GDM1 (cell line): Measurements from ENCODE around the gene CDH8.
A peak's percentile ranks its signal among the peaks of the same experiment; 100 is the strongest.
"Not testable (repeated sequence)": the region's sequence is repeated elsewhere in the genome, so short reads cannot be mapped to it uniquely, and the experiment has no call there.

Experiments
- DNase-seq: peaks from one replicate; lab custom pipeline; 2025; lab: John Stamatoyannopoulos, UW

CDH8 gene

GRCh38 chr16:61934601-61935000 is 101.6 kb downstream of the CDH8 start:
- no peak for DNase-seq

GRCh38 chr16:61929776-61930175 is 106.5 kb downstream of the CDH8 start:
- no peak for DNase-seq

GRCh38 chr16:61926766-61927165 is 109.5 kb downstream of the CDH8 start:
- DNase-seq, result no peak

- no peak for DNase-seq
Measured at GRCh38 chr16:61923629-61924028, 112.6 kb downstream of the CDH8 start.

GRCh38 chr16:61921373-61921772 is 114.9 kb downstream of the CDH8 start:
- no peak for DNase-seq

- DNase-seq, result not testable (repeated sequence)
Measured at GRCh38 chr16:61917865-61918826, 118.1 kb downstream of the CDH8 start.

- DNase-seq, result no peak
Measured at GRCh38 chr16:61915569-61915968, 120.7 kb downstream of the CDH8 start.

GRCh38 chr16:61909074-61909473 is 127.2 kb downstream of the CDH8 start:
- no peak for DNase-seq

GRCh38 chr16:61908426-61908825 is 127.8 kb downstream of the CDH8 start:
- DNase-seq, result no peak

- no peak for DNase-seq
Measured at GRCh38 chr16:61901689-61902088, 134.5 kb downstream of the CDH8 start.

GRCh38 chr16:61900482-61900881 is 135.8 kb downstream of the CDH8 start:
- no peak for DNase-seq

GRCh38 chr16:61897657-61898056 is 138.6 kb downstream of the CDH8 start:
- no peak for DNase-seq

- no peak for DNase-seq
Measured at GRCh38 chr16:61892531-61892930, 143.7 kb downstream of the CDH8 start.

- no peak for DNase-seq
Measured at GRCh38 chr16:61891460-61891859, 144.8 kb downstream of the CDH8 start.

- no peak for DNase-seq
Measured at GRCh38 chr16:61890386-61890785, 145.9 kb downstream of the CDH8 start.

GRCh38 chr16:61887903-61888302 is 148.3 kb downstream of the CDH8 start:
- peak; percentile 56 for DNase-seq

- no peak for DNase-seq
Measured at GRCh38 chr16:61885343-61885742, 150.9 kb downstream of the CDH8 start.

GRCh38 chr16:61879306-61879705 is 156.9 kb downstream of the CDH8 start:
- DNase-seq, result no peak

GRCh38 chr16:61877436-61877835 is 158.8 kb downstream of the CDH8 start:
- no peak for DNase-seq

GRCh38 chr16:61872778-61873119 is 163.5 kb downstream of the CDH8 start:
- DNase-seq, result no peak

GRCh38 chr16:61871837-61872777 is 164.1 kb downstream of the CDH8 start:
- no peak for DNase-seq

GRCh38 chr16:61862221-61863155 is 173.8 kb downstream of the CDH8 start:
- no peak for DNase-seq
